Colon (tissue), 2 donors: Measurements from ENCODE around the gene STRIT1.
"Not testable (repeated sequence)": the region's sequence is repeated elsewhere in the genome, so short reads cannot be mapped to it uniquely, and the experiment has no call there.

ENCODE experiments used
- FAIRE-seq: peaks from 2 replicates; lab custom pipeline; 2012; peaks lifted over from hg19 to GRCh38; lab: Jason Lieb, UNC
- donor health status: control.
- donor health status: control.

The STRIT1 gene

DNA sequence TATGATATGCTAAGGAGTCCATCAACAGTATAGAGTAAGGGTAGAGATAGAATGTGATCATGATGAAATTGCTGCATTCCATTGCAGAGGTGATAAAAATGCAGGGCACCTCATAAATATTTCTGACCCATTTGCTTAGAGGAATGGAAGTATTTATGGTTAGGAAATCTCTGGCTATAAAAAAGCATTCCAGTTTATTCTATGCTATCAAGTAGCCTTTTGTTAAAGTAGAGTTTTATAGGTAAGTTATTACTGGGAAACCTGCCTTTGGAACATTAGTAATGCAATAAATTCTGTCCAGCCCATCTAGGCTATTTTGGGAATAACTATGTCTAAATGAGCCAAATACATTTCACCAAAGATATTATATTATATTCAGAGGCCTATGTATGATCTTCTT, 19.8 kb upstream of the STRIT1 start:
- no peak for FAIRE-seq

DNA sequence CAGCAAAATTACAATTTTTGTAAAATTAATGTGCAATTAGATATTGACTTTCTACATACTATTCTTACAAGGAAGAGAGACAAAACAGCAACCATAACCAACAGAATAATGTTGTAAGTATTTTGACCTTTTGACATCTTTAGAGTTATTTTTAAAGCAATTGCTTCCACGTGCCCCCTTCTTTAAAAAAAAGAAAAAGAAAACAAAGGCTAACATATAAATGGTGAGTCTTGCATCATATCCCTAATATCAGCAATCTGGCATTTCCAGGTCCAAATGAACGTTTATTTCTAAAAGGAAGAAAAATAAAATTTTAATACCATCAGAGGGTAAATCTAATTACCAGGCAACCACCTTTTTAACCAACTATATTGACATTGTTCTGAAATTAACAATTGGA, 19.3 kb upstream of the STRIT1 start:
- FAIRE-seq, result no peak

GRCh38 chr3:155309581-155309980, 16.1 kb upstream of the STRIT1 start:
- no peak for FAIRE-seq

DNA sequence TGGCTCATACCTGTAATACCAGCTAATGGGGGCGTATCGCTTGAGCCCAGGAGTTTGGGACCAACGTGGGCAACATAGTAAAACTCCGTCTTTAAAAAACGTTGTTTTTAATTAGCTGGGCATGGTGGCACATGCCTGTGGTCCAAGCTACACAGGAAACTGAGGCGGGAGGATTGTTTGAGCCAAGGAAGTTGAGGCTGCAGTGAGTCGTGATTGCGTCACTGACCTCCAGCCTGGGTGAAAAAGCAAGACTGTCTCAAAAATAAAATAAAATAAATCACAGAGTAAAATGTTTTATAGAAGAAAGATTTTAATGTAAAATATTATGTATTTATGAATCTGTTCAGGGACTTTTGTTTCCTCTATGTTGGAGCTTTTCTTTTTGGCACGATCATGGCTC, 15.3 kb upstream of the STRIT1 start:
- no peak for FAIRE-seq

DNA sequence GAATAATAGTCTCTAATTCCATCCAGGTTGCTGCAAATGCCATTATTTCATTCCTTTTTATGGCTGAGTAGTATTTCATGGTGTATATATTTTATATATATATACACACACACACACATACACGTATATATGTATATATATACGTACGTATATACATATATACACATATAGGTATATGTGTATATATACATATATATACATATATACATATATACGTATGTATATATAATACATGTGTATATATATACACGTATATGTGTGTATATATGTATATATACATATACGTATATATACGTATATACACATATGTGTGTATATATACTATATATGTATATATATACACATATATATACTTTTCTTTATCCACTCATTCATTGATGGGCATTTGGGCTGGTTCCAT, 13.7 kb upstream of the STRIT1 start:
- peak; percentile 24 for FAIRE-seq

DNA sequence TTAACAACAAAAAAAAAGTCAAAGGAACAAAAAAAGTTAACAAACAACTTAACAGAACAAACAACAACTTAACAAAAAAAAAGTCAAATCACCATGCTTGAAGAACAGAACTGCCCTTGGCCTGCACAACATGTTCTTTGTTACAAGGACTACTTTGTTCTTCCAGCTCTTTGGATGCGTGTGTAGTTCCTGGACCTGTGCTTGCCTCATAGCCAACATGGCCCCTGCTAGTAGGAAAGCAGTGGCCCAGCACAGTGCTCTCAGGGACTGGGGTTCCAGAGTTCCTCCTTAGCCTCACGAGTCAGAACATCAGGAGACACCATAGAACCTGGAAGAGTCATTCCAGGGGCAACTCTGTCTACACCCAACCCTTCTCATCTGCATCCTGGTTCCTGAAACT, 10.9 kb upstream of the STRIT1 start:
- FAIRE-seq, result no peak

DNA sequence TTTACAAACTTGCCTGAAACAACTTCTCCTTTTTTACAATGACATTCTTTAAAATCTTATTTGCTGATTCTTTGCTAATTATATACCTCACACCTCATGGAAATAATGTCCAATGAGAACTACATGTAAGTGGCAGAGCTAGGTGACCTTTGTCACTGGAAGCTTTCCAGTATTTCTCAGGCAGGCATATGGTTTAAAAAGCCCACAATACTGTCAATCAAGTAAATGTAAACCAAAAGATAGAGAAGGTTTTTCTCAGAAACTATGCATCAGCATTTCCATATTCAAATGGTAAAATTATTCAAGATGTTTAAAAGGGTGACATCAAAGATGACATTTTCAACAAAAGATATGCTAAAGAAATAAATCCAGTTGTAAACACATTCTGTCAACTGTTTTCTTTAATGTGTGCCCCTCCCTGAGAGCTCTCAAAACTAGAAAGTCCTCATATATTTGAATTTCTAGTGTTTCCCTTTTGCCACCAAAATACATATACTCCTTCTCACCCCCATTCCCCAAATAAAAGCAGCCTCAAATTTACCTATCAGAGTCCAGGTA, 10.1 kb upstream of the STRIT1 start:
- no peak for FAIRE-seq

DNA sequence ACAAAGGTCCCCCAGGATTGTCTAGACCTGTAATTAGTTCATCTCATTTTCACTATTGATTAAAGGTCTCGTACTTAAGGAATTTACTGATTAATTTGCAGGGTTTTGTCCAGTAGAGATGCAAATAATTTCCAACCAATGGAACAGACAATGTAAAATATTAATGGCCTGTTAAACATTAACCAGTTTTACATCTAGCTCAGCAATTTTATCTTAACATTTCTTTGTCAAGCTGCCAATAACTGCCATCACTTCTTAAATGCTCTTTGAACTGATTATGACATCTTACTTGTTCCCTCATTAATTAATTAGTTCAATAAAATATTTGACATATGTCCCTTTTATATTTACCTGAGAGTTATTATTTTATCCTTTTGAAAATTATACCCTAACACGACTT, 9.4 kb upstream of the STRIT1 start:
- no peak for FAIRE-seq

- no peak for FAIRE-seq
Measured at GRCh38 chr3:155302481-155302880, 9.0 kb upstream of the STRIT1 start.

DNA sequence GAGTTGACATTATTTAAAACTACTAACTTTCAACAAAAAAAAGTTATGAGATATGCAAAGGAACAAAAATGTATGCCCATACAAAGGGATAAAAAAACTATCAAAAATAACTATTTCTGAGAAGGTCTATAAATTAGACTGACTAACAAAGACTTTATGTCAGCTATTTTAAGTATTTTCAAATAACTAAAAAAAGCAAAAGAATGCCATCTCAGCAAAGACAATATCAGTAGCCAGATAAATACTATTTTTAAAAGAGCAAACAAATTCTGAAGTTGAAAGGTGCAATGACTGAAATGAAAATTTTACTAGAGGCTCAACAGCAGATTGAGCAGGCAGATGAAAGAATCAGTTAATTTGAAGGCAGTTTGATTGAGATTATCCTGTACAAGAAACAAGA, 3.6 kb upstream of the STRIT1 start:
- no peak for FAIRE-seq

DNA sequence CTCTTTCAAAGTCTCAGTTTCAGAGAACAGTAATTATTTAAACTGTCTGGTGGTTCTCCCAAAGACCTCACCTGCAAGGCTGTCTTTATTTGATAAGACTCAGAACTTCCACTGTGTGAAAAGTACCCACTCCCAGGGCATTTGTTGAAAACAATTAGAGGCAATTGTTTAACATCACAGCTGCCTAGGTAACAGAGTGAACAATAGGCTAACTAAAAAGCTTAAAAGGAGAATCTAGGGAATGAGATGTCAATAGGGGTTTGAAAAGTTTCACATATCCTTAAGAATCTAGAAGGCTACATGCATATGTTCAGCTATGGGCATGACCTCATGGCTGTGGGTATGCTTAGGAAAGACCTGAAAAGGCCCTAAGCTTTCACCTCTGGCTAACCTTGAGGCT, 2.9 kb upstream of the STRIT1 start:
- FAIRE-seq, result no peak

GRCh38 chr3:155292693-155293092, 790 bp downstream of the STRIT1 start:
- FAIRE-seq, result no peak

DNA sequence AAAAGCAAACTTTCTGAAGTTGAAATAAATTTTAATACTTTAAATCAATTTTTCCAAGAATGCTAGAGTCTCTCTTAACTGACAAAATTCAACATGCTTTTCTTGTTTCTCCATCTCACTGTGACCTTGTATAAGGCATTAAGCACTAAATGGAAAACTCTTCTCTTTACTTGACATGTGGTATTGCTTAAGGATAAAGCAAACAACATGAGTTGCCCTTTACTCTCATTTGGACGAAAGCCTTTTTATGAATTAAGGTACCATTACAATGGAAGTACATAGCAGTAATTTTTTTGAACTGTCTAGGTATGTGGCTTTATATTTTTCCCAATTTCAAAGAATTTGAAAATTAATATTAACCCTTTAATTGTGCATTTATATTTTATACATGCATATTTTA, 1.4 kb downstream of the STRIT1 start:
- no peak for FAIRE-seq

DNA sequence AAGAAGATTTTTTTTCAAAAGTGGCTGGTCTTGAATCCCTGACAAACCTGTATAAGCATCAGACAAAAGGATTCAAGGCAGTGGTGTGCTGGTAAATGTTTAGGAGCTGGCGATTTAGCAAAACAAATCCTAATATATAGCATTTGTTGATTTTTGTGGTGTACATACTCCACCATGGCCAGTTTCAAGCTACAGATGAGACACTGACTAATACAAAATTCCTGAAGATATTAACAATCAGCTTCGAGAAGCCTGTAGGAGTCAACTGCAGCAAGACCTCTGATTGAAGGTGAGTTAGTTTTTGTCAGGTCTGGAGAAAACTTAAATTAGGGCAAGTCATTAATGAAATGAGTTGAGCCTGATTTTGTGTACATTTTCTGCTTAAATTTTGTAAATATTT, 6.7 kb downstream of the STRIT1 start:
- FAIRE-seq, result no peak

- FAIRE-seq, result no peak
Measured at GRCh38 chr3:155285936-155286335, 7.5 kb downstream of the STRIT1 start.

- no peak for FAIRE-seq
Measured at GRCh38 chr3:155283092-155284056, 10.1 kb downstream of the STRIT1 start.

DNA sequence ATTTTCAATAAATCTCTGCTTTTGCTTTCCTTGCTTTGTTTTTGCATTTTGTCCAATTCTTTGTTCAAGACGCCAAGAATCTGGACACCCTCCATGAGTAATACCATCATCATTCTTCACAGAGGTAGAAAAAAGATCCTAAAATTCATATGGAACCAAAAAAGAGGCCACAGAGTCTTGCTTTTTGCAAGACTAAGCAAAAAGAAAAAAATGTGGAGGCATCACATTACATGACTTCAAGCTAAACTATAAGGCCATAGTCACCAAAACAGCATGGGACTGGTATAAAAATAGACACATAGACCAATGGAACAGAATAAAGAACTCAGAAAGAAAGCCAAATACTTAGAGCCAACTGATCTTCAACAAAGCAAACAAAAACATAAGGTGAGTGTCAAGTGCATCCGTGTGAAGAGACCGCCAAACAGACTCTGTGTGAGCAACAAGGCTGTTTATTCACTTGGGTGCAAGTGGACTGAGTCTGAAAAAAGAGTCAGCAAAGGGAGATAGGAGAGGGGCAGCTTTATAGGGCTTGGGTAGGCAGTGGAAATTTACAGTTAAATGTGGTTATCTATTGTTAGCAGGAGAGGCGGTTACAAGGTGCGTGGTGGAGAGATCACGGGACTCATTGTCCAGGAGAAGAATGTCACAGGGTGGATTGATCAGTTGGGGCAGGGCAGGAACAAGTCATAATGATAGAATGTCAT, 10.9 kb downstream of the STRIT1 start:
- no peak for FAIRE-seq

- no peak for FAIRE-seq
Measured at GRCh38 chr3:155281912-155282311, 11.6 kb downstream of the STRIT1 start.

DNA sequence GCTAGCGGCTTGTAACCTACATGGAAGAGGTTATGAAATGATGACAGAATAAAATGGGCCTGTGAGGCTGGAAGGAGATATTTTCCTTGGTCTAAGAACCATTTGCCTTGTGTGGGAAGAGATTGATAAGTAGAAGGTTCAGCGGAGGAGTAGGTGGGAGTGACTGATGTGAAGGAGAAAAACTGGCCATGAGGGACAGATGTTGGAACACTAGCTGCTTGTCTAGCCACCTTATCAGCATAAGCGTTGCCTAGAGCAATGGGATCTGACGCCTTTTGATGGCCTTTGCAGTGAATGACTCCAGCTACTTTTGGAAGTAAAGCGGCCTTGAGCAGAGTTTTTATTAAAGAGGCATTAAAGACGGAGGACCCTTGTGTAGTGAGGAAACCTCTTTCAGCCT, 17.4 kb downstream of the STRIT1 start:
- not testable (repeated sequence) for FAIRE-seq

GRCh38 chr3:155275159-155275754, 18.2 kb downstream of the STRIT1 start:
- not testable (repeated sequence) for FAIRE-seq

DNA sequence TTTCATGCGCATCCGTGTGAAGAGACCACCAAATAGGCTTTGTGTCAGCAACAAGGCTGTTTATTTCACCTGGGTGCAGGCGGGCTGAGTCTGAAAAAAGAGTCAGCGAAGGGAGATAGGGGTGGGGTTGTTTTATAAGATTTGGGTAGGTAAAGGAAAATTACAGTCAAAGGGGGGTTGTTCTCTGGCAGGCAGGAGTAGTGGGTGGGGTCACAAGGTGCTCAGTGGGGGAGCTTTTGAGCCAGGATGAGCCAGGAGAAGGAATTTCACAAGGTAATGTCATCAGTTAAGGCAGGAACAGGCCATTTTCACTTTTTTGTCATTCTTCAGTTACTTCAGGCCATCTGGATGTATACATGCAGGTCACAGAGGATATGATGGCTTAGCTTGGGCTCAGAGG, 19.0 kb downstream of the STRIT1 start:
- FAIRE-seq, result not testable (repeated sequence)

DNA sequence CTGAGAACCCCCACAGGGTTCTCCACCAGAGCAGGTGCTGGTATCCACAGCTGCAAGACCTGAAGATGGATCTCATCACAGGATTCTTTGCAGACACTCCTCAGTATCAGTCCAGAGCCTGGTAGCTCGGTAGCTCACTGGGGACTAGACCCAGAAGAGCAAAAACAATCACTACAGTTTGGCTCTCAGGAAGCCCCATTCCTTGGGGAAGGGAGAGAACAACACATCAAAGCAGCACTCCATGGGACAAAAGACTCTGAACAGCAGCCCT, 22.2 kb downstream of the STRIT1 start:
- FAIRE-seq, result no peak
